Posterior vena cava (tissue), 2 donors: ENCODE data around the gene ZNF79. TPM values are rescaled to one million over a fixed set of nuclear protein-coding genes. Genes with fewer than 3 reads are reported as not detected.
"Not testable (repeated sequence)": the region's sequence is repeated elsewhere in the genome, so short reads cannot be mapped to it uniquely, and the experiment has no call there.

Source experiments
- DNase-seq: peaks from one replicate; pipeline ENCODE4 v3.0.0-alpha.2; 2020; ENCODE audit warnings: low spot score
- intact Hi-C, 2 donors: fragments of 100-400 bp; cut with DNase I; formaldehyde crosslinking; loops; one replicate each; pipeline versions ENCODE4 v1.14.1 to v1.14.2; 2022 to 2023
- total RNA-seq, 2 donors: library from RNA; stranded (reverse); fragmentation: NEBNext Ultra II Directional; extraction: Animal tissue kit (Norgen Biotek cat#: 25700); gene quantifications; one replicate each; pipeline ENCODE4 v1.2.1, GENCODE V29; 2021
- donor health status: DM: yes; HTN: yes; CAD: no.
- donor health status: DM: yes; HTN: yes; CAD: no.

Gene ZNF79
- total RNA-seq, 2 donors from 2014 or later = 6.5 to 8.0 TPM

GRCh38 chr9:127449332-127449966 lies 25.3 kb downstream of the ZNF79 start:
- intact Hi-C loops = no loop called here
- DNase-seq = no peak

- intact Hi-C loops = no loop called here
- DNase-seq = no peak
Observed at GRCh38 chr9:127450243-127450760, 26.1 kb downstream of the ZNF79 start.

GRCh38 chr9:127450830-127451607 lies 26.8 kb downstream of the ZNF79 start, which contains the start of the genes LRSAM1 and RPL12:
TSS of gene LRSAM1 (plus strand) at chr9:127451510. CDS start at chr9:127454528, 3,018 bp downstream.
TSS of gene RPL12 (minus strand) at chr9:127451406. CDS start at chr9:127451317, 89 bp downstream.
- DNase-seq = peak; percentile 99
- intact Hi-C loops = no loop called here

- DNase-seq = no peak
- intact Hi-C loops = no loop called here
Observed at GRCh38 chr9:127451608-127451857, 27.4 kb downstream of the ZNF79 start.

- DNase-seq = peak; percentile 86
- intact Hi-C loops = no loop called here
Observed at GRCh38 chr9:127451858-127452656, 27.9 kb downstream of the ZNF79 start.

GRCh38 chr9:127452691-127453090 lies 28.5 kb downstream of the ZNF79 start:
- intact Hi-C loops = no loop called here
- DNase-seq = no peak

- intact Hi-C loops = no loop called here
- DNase-seq = no peak
Observed at GRCh38 chr9:127455324-127455992, 31.3 kb downstream of the ZNF79 start.

- no peak for DNase-seq
- intact Hi-C loops = no loop called here
Observed at GRCh38 chr9:127457191-127457878, 33.2 kb downstream of the ZNF79 start.

- no peak for DNase-seq
- intact Hi-C loops = no loop called here
Observed at GRCh38 chr9:127458921-127459320, 34.7 kb downstream of the ZNF79 start.

GRCh38 chr9:127463382-127463781 lies 39.2 kb downstream of the ZNF79 start:
- intact Hi-C loops = no loop called here

GRCh38 chr9:127463911-127464310 lies 39.7 kb downstream of the ZNF79 start:
- DNase-seq = no peak
- intact Hi-C loops = no loop called here

More at GRCh38 chr9:127463382-127463781, 39.2 kb downstream of the ZNF79 start:
- no peak for DNase-seq

- DNase-seq, intact Hi-C loops: not testable (repeated sequence)
Observed at GRCh38 chr9:127466407-127466917, 42.3 kb downstream of the ZNF79 start.

GRCh38 chr9:127467621-127468020 lies 43.4 kb downstream of the ZNF79 start:
- no peak for DNase-seq
- intact Hi-C loops = no loop called here

- DNase-seq = no peak
- intact Hi-C loops = no loop called here
Observed at GRCh38 chr9:127470662-127471061, 46.5 kb downstream of the ZNF79 start.

- intact Hi-C loops = no loop called here
- DNase-seq = no peak
Observed at GRCh38 chr9:127473501-127473900, 49.3 kb downstream of the ZNF79 start.

- intact Hi-C loops = no loop called here
- DNase-seq = no peak
Observed at GRCh38 chr9:127473932-127474331, 49.8 kb downstream of the ZNF79 start.

- intact Hi-C loops = no loop called here
- DNase-seq = no peak
Observed at GRCh38 chr9:127474592-127474991, 50.4 kb downstream of the ZNF79 start.

GRCh38 chr9:127479507-127480081 lies 55.4 kb downstream of the ZNF79 start:
- DNase-seq = no peak
- intact Hi-C loops = loop anchor here in 1 of 2 donors (2.0 kb wide), 1 partner anchor 27 kb away; no protein-coding TSS in a partner anchor
